Adipose tissue (tissue), 3 donors: ENCODE measurements around the gene HSP90AB1. TPM values are rescaled to one million over a fixed set of nuclear protein-coding genes. Genes with fewer than 3 reads are reported as not detected.

Experiments
- H3K27ac ChIP-seq: one replicate; pipeline ENCODE4 v1.5.1; 2013; ENCODE audit warnings: low read depth, low read length
- WGBS, 3 donors: extraction: QIAGEN DNeasy Blood & Tissue Kit; methylation state at CpG; one replicate each; pipeline ENCODE4 v1.1.7; 2013; 5-methylcytosine and 5-hydroxymethylcytosine counted together
- polyA plus RNA-seq, 3 donors: library from polyadenylated mRNA; stranded (reverse); fragments of 200-250 nt; gene quantifications; one replicate each; pipeline ENCODE4 v1.2.3, GENCODE V29; 2013
- donor health status: healthy with polysubstance abuse.
- donor health status: Bipolar disorder and iron deficiency.
- donor health status: healthy.

The HSP90AB1 gene
- polyA plus RNA-seq, 3 donors: 452 to 676 (median 667) TPM

GRCh38 chr6:44272999-44273566 is 26.2 kb downstream of the HSP90AB1 start:
- 83 to 88% (median 86%) methylated on average over 23 of the region's 23 CpGs for WGBS, 3 donors
- H3K27ac ChIP-seq: no peak overlapping the region

DNA sequence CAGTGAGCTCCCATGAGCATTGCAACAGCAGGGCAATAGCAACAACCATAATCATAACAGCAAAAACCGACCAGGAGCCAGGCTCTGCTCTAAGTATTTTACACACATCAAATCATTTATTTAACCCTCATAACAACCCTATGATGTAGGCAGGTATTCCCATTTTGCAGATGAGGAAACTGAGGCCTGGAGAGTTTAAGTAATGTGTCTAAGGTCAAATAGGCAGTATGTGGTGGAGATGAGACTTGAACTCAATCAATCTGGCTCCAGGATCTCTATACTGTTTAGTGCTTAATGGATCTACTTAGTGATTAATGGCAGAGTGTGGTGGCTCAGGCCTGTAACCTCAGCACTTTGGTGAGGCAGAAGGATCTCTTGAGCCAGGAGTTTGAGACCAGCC is 26.7 kb downstream of the HSP90AB1 start:
- WGBS, 3 donors: 41 to 68% (median 61%) methylated on average over 1 of the region's 1 CpG
- no peak overlapping the region for H3K27ac ChIP-seq

- WGBS, 3 donors: 77 to 85% (median 82%) methylated on average over 59 of the region's 59 CpGs
- H3K27ac ChIP-seq: no peak overlapping the region
Observed at GRCh38 chr6:44275271-44275748, 28.4 kb downstream of the HSP90AB1 start.

DNA sequence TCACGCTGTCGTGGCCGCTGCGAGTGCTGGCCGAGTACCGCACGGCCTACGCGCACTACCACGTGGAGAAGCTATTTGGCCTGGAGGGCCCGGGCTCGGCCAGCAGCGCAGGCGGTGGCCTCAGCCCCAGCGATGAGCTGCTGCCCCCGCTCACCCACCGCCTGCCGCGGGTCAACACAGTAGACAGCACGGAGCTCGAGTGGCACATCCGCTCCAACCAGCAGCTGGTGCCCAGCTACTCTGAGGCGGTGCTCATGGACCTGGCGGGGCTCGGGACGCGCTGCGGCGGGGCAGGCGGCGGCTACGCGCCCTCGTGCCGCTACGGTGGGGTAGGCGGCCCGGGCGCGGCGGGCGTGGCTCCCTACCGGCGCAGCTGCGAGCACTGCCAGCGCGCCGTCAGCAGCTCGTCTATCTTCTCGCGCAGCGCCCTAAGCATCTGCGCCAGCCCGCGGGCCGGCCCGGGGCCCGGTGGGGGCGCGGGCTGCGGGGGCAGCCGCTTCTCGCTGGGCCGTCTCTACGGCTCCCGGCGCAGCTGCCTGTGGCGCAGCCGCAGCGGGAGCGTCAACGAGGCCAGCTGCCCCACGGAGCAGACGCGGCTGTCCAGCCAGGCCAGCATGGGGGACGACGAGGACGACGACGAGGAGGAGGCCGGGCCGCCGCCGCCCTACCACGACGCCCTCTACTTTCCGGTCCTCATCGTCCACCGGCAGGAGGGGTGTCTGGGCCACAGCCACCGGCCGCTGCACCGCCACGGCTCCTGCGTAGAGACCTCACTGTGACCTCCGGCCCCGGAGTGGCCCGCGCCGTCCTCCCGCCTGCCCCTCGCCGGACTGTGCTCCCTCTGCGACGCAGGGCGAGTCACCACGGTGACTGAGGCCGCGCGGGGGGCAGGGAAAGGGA is 29.1 kb downstream of the HSP90AB1 start:
- H3K27ac ChIP-seq: no peak overlapping the region
- 9 to 14% (median 10%) methylated on average over 86 to 109 of the region's 109 CpGs for WGBS, 3 donors

GRCh38 chr6:44276667-44277640 is 30.1 kb downstream of the HSP90AB1 start:
- no peak overlapping the region for H3K27ac ChIP-seq
- WGBS, 3 donors: 73 to 83% (median 82%) methylated on average over 23 of the region's 23 CpGs

DNA sequence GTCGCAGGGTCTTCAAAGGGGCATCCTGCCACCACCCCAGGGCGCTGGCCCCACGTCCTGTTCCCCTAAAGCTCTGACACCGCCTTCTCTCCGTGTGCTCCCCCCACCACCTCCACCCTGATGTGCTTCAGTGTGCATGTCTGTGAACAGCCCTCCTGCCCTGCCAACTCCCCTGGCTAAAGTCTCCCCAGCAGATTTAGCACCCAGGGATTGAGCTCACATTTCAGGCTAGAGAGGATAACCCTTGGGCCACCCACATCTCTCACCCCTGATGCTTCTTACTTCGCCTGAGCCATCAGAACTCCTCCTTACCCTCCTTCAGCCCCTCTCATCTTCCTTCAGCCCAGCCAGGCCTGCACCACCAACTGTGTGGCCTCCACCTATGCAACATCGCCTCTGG is 30.9 kb downstream of the HSP90AB1 start:
- H3K27ac ChIP-seq: no peak overlapping the region
- 80 to 86% (median 81%) methylated on average over 7 of the region's 7 CpGs for WGBS, 3 donors

DNA sequence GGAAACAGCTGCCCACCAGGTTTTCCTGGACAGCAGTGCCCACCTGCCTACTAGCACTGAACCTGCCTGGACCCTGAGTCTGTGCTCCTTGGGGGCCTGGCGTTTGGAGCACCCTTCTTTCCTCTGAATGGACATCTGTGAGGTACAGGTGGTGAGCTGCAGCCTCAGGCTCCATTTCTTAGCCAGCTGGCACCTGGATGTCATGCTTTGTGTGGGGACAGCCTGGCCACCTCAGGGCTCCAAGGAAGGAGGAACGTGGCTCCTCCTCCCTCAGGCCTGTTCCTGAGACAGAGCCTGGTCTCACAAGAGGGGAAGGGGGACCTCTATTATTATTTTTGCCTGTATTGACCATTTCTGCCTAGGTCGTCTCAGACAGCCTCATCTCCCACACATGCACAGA is 31.4 kb downstream of the HSP90AB1 start:
- H3K27ac ChIP-seq: no peak overlapping the region
- 60 to 72% (median 70%) methylated on average over 3 of the region's 3 CpGs for WGBS, 3 donors

GRCh38 chr6:44278774-44279697 is 32.1 kb downstream of the HSP90AB1 start:
- WGBS, 3 donors: 60 to 64% (median 64%) methylated on average over 9 of the region's 9 CpGs
- H3K27ac ChIP-seq: no peak overlapping the region

DNA sequence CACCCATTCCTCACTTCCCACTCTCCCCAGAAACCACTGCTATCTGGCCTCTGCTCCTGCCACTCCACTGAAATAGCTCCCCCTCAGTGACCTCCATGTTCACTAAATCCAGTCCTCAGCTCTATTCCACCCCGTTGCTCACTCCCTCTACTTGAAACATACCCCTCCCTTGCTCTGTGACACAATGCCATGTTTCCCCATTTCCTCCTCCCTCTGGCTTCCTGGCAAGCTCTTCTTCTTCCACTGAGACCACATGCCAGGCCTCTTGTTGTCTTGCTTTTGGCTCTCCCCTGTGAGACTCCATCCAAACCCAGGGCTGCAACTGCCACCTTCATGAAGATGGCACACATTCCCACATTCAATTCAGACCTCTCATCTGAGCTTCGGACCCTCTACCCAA is 37.2 kb downstream of the HSP90AB1 start:
- 44 to 47% (median 46%) methylated on average over 2 of the region's 2 CpGs for WGBS, 3 donors
- H3K27ac ChIP-seq: no peak overlapping the region

- no peak overlapping the region for H3K27ac ChIP-seq
- WGBS, 3 donors: 53 to 67% (median 53%) methylated on average over 4 of the region's 4 CpGs
Observed at GRCh38 chr6:44284867-44285266, 38.0 kb downstream of the HSP90AB1 start.

DNA sequence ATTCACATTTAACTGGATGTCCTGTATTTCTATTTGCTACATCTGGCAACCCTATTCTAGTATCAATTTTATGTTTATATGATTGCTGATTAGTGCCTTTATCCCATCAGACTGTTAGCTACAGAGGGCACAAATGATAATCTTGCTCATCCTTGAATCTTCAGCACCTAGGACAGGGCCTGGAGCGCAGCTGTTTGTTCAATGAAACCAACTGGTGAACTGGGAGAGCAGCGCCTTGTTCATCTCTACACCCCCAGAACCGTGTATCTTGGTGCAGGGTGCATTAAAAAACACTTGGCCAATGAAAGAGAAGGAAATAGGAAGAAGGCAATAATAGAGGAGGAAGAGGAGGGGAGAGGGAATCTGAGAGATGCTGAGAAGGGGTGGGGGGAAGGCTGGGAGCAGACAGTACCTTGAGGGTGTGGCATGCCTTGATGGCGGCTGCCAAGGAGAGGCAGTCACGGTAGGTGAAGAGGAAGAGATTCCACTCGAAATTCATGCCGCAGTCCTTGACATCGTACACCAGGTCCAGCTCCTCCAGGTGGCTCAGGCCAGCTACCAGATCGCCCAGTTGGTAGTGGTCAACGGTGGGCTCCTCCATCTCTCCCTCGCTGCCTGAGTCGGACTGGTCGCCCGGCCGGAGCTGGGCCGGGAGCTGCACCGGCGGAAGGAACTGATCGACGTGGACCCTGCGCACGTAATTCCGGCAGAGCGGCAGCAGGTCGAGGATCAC is 38.8 kb downstream of the HSP90AB1 start:
- WGBS, 3 donors: 69 to 82% (median 78%) methylated on average over 25 of the region's 25 CpGs
- H3K27ac ChIP-seq: no peak overlapping the region

DNA sequence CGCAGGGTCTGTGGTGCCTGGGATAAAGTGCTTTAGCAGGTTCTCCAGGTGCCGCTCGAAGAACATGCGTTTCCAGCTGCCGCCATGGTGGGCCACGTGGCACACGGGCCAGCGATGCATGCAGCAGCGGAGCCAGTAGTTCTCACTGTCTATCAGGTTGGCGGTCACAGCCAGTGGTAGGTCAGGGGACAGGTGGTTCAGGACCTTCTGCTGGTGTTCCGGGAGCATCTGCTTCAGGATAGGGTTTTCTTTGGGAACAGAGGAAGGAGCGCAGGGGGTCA is 39.3 kb downstream of the HSP90AB1 start:
- no peak overlapping the region for H3K27ac ChIP-seq
- WGBS, 3 donors: 85 to 88% (median 88%) methylated on average over 12 of the region's 12 CpGs

DNA sequence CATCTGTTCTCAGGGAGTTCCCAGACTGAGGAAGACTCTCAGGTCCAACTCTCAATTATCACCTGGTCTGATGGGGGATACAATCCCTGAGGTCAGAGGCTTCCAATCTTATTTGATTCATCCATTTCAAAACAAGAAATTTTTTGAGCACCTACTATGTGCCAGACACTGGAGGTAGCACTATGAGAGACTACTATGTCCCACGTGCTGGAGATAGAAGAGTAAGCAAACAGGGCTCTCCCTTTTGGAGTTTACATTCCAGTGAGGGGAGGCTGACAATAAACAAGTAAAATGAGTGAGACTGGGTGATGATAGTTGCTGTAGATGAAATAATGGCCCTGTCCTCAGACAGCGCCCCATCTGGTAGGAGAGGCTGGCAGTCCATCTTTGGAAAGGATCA is 39.8 kb downstream of the HSP90AB1 start:
- no peak overlapping the region for H3K27ac ChIP-seq
- 50 to 58% (median 56%) methylated on average over 2 of the region's 2 CpGs for WGBS, 3 donors

GRCh38 chr6:44289726-44290260 is 42.9 kb downstream of the HSP90AB1 start:
- no peak overlapping the region for H3K27ac ChIP-seq
- 21 to 52% (median 45%) methylated on average over 7 of the region's 7 CpGs for WGBS, 3 donors

- H3K27ac ChIP-seq: no peak overlapping the region
- 63 to 78% (median 77%) methylated on average over 4 of the region's 4 CpGs for WGBS, 3 donors
Observed at GRCh38 chr6:44291841-44292240, 44.9 kb downstream of the HSP90AB1 start.

- H3K27ac ChIP-seq: no peak overlapping the region
- 77 to 83% (median 82%) methylated on average over 4 of the region's 4 CpGs for WGBS, 3 donors
Observed at GRCh38 chr6:44292661-44293365, 45.9 kb downstream of the HSP90AB1 start.
